HG03280 (cell line): ENCODE data around the gene SMAD5.

Experiments
- ATAC-seq: cut with Tn5 transposase; IDR thresholded peaks from one replicate; pipeline ENCODE4 v1.9.1; 2021; ENCODE audit warnings: mild to moderate bottlenecking, moderate library complexity; ENCODE audit not compliant: unreplicated experiment

The SMAD5 gene

GRCh38 chr5:136213919-136214493, 81.4 kb downstream of the SMAD5 start:
- no peak for ATAC-seq

- ATAC-seq = no peak
Observed at GRCh38 chr5:136215812-136216211, 83.2 kb downstream of the SMAD5 start.

GRCh38 chr5:136216230-136216629, 83.6 kb downstream of the SMAD5 start:
- no peak for ATAC-seq

GRCh38 chr5:136221340-136221739, 88.7 kb downstream of the SMAD5 start:
- ATAC-seq = no peak

GRCh38 chr5:136222580-136223235, 90.1 kb downstream of the SMAD5 start:
- no peak for ATAC-seq

- ATAC-seq = no peak
Observed at GRCh38 chr5:136225796-136226195, 93.2 kb downstream of the SMAD5 start.

- ATAC-seq = no peak
Observed at GRCh38 chr5:136226401-136226800, 93.8 kb downstream of the SMAD5 start.

- no peak for ATAC-seq
Observed at GRCh38 chr5:136228136-136228757, 95.6 kb downstream of the SMAD5 start.

- no peak for ATAC-seq
Observed at GRCh38 chr5:136230176-136230575, 97.5 kb downstream of the SMAD5 start.

- no peak for ATAC-seq
Observed at GRCh38 chr5:136232316-136232715, 99.7 kb downstream of the SMAD5 start.
